Nephron progenitor cell (in vitro differentiated cells): Measurements from ENCODE around the gene RAET1L.
"Not testable (repeated sequence)": the region's sequence is repeated elsewhere in the genome, so short reads cannot be mapped to it uniquely, and the experiment has no call there.

Source experiments
- DNase-seq: peaks from one replicate; pipeline ENCODE4 v3.0.0; 2021
- H3K27ac Mint-ChIP-seq: 2 replicates; pipeline ENCODE4 v1.8.0; 2021; ENCODE audit warnings: mild to moderate bottlenecking, moderate library complexity, mixed read lengths
- H3K27me3 Mint-ChIP-seq: 2 replicates; pipeline ENCODE4 v1.8.0; 2021; ENCODE audit warnings: mild to moderate bottlenecking, low read depth, mixed read lengths; ENCODE audit not compliant: poor library complexity
- H3K36me3 Mint-ChIP-seq: 2 replicates; pipeline ENCODE4 v1.8.0; 2021; ENCODE audit warnings: low read depth, mixed read lengths
- H3K4me1 Mint-ChIP-seq: 2 replicates; pipeline ENCODE4 v1.8.0; 2021; ENCODE audit warnings: mixed read lengths
- H3K4me3 Mint-ChIP-seq: 2 replicates; pipeline ENCODE4 v1.8.0; 2021; ENCODE audit warnings: mild to moderate bottlenecking, moderate library complexity, mixed read lengths
- H3K9me3 Mint-ChIP-seq: 2 replicates; pipeline ENCODE4 v1.8.0; 2021; ENCODE audit warnings: mild to moderate bottlenecking, moderate library complexity, mixed read lengths
- CTCF ChIP-seq: fragments of 200-600 bp; sonication (generic); IDR thresholded peaks from 2 replicates; pipeline ENCODE4 v1.5.0; 2021; ENCODE audit warnings: antibody characterized with exemption

The RAET1L gene

GRCh38 chr6:149974825-149975224 is 50.5 kb downstream of the RAET1L start:
- DNase-seq, result no peak
- Mint-ChIP-seq H3K4me3 (no peak overlapping the region), H3K36me3 (no peaks in the 10 kb centered on the region), H3K4me1 (no peaks in the 10 kb centered on the region), H3K27me3 (peaks cover 100% of the 10 kb centered on the region), H3K27ac (no peak overlapping the region), H3K9me3 (no peaks in the 10 kb centered on the region)
- TF ChIP-seq CTCF, result no peak

GRCh38 chr6:149974394-149974793 is 50.9 kb downstream of the RAET1L start:
- not testable (repeated sequence) for H3K4me1 Mint-ChIP-seq, H3K36me3 Mint-ChIP-seq, DNase-seq, H3K4me3 Mint-ChIP-seq, H3K9me3 Mint-ChIP-seq, H3K27ac Mint-ChIP-seq
- H3K27me3 Mint-ChIP-seq, result peaks cover 100% of the 10 kb centered on the region

GRCh38 chr6:149969635-149970034 is 55.7 kb downstream of the RAET1L start:
- no peak overlapping the region for H3K4me3 Mint-ChIP-seq
- no peak for TF ChIP-seq CTCF
- peaks cover 13% of the 10 kb centered on the region for H3K4me1 Mint-ChIP-seq
- no peak for DNase-seq
- no peak overlapping the region for H3K27ac Mint-ChIP-seq
- H3K36me3 Mint-ChIP-seq, result no peaks in the 10 kb centered on the region
- H3K27me3 Mint-ChIP-seq, result peaks cover 100% of the 10 kb centered on the region
- no peaks in the 10 kb centered on the region for H3K9me3 Mint-ChIP-seq

- H3K27ac Mint-ChIP-seq, H3K4me3 Mint-ChIP-seq, DNase-seq, H3K9me3 Mint-ChIP-seq, H3K36me3 Mint-ChIP-seq: not testable (repeated sequence)
- peaks cover 100% of the 10 kb centered on the region for H3K27me3 Mint-ChIP-seq
- peaks cover 20% of the 10 kb centered on the region for H3K4me1 Mint-ChIP-seq
Observed at GRCh38 chr6:149968909-149969308, 56.4 kb downstream of the RAET1L start.
